A549 (cell line): Measurements from ENCODE around the gene SLC16A3. TPM values are rescaled to one million over a fixed set of nuclear protein-coding genes. Genes with fewer than 3 reads are reported as not detected.

Experiments
- ATAC-seq, 2 experiments: fragments of 200-7000 bp in 1 of 2; fragments of >200 bp in 1 of 2; cut with Nextera tagmentation in 1 of 2; cut with Tn5 transposase in 1 of 2; 3 replicates each; pipeline versions ENCODE4 v1.8.0 to v1.9.1; 2018 to 2020; ENCODE audit warnings: mild to moderate bottlenecking in 1 of 2, moderate library complexity in 1 of 2
- CTCF ChIA-PET: fragments of 300-600 bp; sonication (Branson Sonifier 250); formaldehyde crosslinking; extraction: SDS; loops from one replicate; lab custom pipeline; 2021; ENCODE audit warnings: antibody characterized with exemption, inconsistent platforms; lab: Yijun Ruan, JAX
- POLR2A ChIA-PET: fragments of 350-600 bp; formaldehyde crosslinking; extraction: SDS; loops from one replicate; lab custom pipeline; 2021; ENCODE audit warnings: antibody characterized with exemption, inconsistent platforms; lab: Yijun Ruan, JAX
- DNase-seq, 2 experiments: peaks; one replicate each; pipeline versions ENCODE4 v3.0.0 to v3.0.0-alpha.2; 2011 to 2016; ENCODE audit warnings: low read depth in 1 of 2, low spot score in 1 of 2
- FAIRE-seq: peaks from 2 replicates; lab custom pipeline; 2011; peaks lifted over from hg19 to GRCh38; lab: Jason Lieb, UNC
- H3K27ac ChIP-seq, 2 experiments: fragments of >200 bp; sonication (Bioruptor Twin); formaldehyde crosslinking; 3 replicates each; pipeline ENCODE4 v1.5.1; 2016 to 2017
- H3K4me1 ChIP-seq: fragments of >200 bp; sonication (Bioruptor Twin); formaldehyde crosslinking; 3 replicates; pipeline ENCODE4 v1.6.1; 2016
- H3K4me2 ChIP-seq: fragments of >200 bp; sonication (Bioruptor Twin); formaldehyde crosslinking; 3 replicates; pipeline ENCODE4 v1.6.1; 2016
- H3K4me3 ChIP-seq: fragments of >200 bp; sonication (Bioruptor Twin); formaldehyde crosslinking; 3 replicates; pipeline ENCODE4 v1.5.1; 2016
- H3K9me3 ChIP-seq: fragments of >200 bp; sonication (Bioruptor Twin); formaldehyde crosslinking; 3 replicates; pipeline ENCODE4 v1.6.1; 2016
- CBX2 ChIP-seq: fragments of 200-600 bp; sonication (generic); IDR thresholded peaks from 2 replicates; pipeline ENCODE4 v1.6.1; 2016; ENCODE audit warnings: low read depth, mild to moderate bottlenecking, borderline replicate concordance
- CBX8 ChIP-seq: fragments of 200-600 bp; sonication (generic); IDR thresholded peaks from 2 replicates; pipeline ENCODE4 v1.6.1; 2016
- CHD2 ChIP-seq: fragments of 150-350 bp; IDR thresholded peaks from 2 replicates; pipeline ENCODE4 v1.6.1; 2014; ENCODE audit warnings: low read length; ENCODE audit not compliant: partially characterized antibody
- CHD4 ChIP-seq: fragments of 200-600 bp; sonication (generic); IDR thresholded peaks from 2 replicates; pipeline ENCODE4 v1.6.1; 2016; ENCODE audit warnings: antibody characterized with exemption, mild to moderate bottlenecking, borderline replicate concordance
- EP300 ChIP-seq, 2 experiments: fragments of >200 bp; sonication (Bioruptor Twin); formaldehyde crosslinking; IDR thresholded peaks; 2 replicates in 1 of 2; 3 replicates in 1 of 2; pipeline ENCODE4 v1.6.1; 2016 to 2017
- FOSB ChIP-seq: fragments of 250-450 bp; sonication (Bioruptor Pico); IDR thresholded peaks from 2 replicates; pipeline ENCODE4 v1.5.0; 2020; ENCODE audit warnings: mild to moderate bottlenecking, moderate library complexity
- HEYL ChIP-seq: fragments of 250-450 bp; sonication (Bioruptor Pico); IDR thresholded peaks from 2 replicates; pipeline ENCODE4 v1.8.0; 2021; ENCODE audit warnings: mild to moderate bottlenecking, moderate library complexity
- HOXB13 ChIP-seq: fragments of 250-450 bp; sonication (Bioruptor Pico); IDR thresholded peaks from 2 replicates; pipeline ENCODE4 v1.5.0; 2020; ENCODE audit warnings: low read depth, mild to moderate bottlenecking, moderate library complexity
- HOXB5 ChIP-seq: fragments of 250-450 bp; sonication (Bioruptor Pico); IDR thresholded peaks from 2 replicates; pipeline ENCODE4 v1.5.0; 2020; ENCODE audit warnings: mild to moderate bottlenecking, moderate library complexity
- JUN ChIP-seq, 2 experiments: fragments of >200 bp; sonication (Bioruptor Twin); formaldehyde crosslinking; IDR thresholded peaks; 2 replicates in 1 of 2; 3 replicates in 1 of 2; pipeline ENCODE4 v1.6.1; 2016 to 2017
- KDM5A ChIP-seq: fragments of 200-600 bp; sonication (generic); IDR thresholded peaks from 2 replicates; pipeline ENCODE4 v1.6.1; 2016; ENCODE audit warnings: antibody characterized with exemption, mild to moderate bottlenecking
- MAFK ChIP-seq: fragments of 450-650 bp; IDR thresholded peaks from 2 replicates; pipeline ENCODE4 v1.6.1; 2014; ENCODE audit not compliant: partially characterized antibody
- MAZ ChIP-seq: fragments of 150-350 bp; IDR thresholded peaks from 2 replicates; pipeline ENCODE4 v1.6.1; 2014; ENCODE audit warnings: antibody characterized with exemption, low read depth, low read length, borderline replicate concordance
- NR3C1 ChIP-seq: fragments of >200 bp; sonication (Bioruptor Twin); formaldehyde crosslinking; IDR thresholded peaks from 3 replicates; pipeline ENCODE4 v1.6.1; 2017
- PHF8 ChIP-seq: fragments of 200-600 bp; sonication (generic); IDR thresholded peaks from 2 replicates; pipeline ENCODE4 v1.6.1; 2016; ENCODE audit warnings: low read depth, mild to moderate bottlenecking, antibody characterized with exemption, moderate library complexity, borderline replicate concordance
- POLR2A ChIP-seq: IDR thresholded peaks from 2 replicates; pipeline ENCODE4 v1.6.1; 2012; ENCODE audit warnings: mild to moderate bottlenecking, low read length
- POLR2AphosphoS2 ChIP-seq: conservative IDR thresholded peaks from 2 replicates; pipeline ENCODE4 v1.6.1; 2012; ENCODE audit warnings: low read length, improper control_type of control experiment, inconsistent platforms
- RAD21 ChIP-seq, 2 experiments: fragments of >200 bp in 1 of 2; sonication (Bioruptor Twin) in 1 of 2; formaldehyde crosslinking in 1 of 2; IDR thresholded peaks in 1 of 2; conservative IDR thresholded peaks in 1 of 2; 2 replicates in 1 of 2; 3 replicates in 1 of 2; pipeline ENCODE4 v1.6.1; 2012 to 2018; ENCODE audit warnings: inconsistent platforms in 1 of 2
- RFX5 ChIP-seq: fragments of 450-650 bp; IDR thresholded peaks from 2 replicates; pipeline ENCODE4 v1.7.1; 2014; ENCODE audit warnings: antibody characterized with exemption, mild to moderate bottlenecking, moderate library complexity
- TFCP2L1 ChIP-seq: fragments of 250-450 bp; sonication (Bioruptor Pico); IDR thresholded peaks from 2 replicates; pipeline ENCODE4 v1.5.0; 2021; ENCODE audit warnings: mild to moderate bottlenecking
- ZC3H11A ChIP-seq: fragments of 450-650 bp; IDR thresholded peaks from 2 replicates; pipeline ENCODE4 v1.6.1; 2014; ENCODE audit warnings: antibody characterized with exemption, mild to moderate bottlenecking
- ZSCAN20 ChIP-seq: fragments of 250-450 bp; sonication (Bioruptor Pico); IDR thresholded peaks from 2 replicates; pipeline ENCODE4 v1.8.0; 2022; ENCODE audit warnings: mild to moderate bottlenecking, moderate library complexity
- WGBS: methylation state at CpG from one replicate; pipeline ENCODE4 v1.1.6; 2017; ENCODE audit errors: missing lambda C conversion rate; 5-methylcytosine and 5-hydroxymethylcytosine counted together
- polyA plus RNA-seq, 4 experiments: library from polyadenylated mRNA; depleted of rRNA in 3 of 4; stranded (reverse); fragments of >200 nt; fragmentation: RNase III in 1 of 4; extraction: RNeasy Plus Mini Kit Qiagen cat#74134 plus additional on column Dnase treatment in 1 of 4; gene quantifications; 2 replicates in 3 of 4; 3 replicates in 1 of 4; pipeline ENCODE4 v1.2.3, GENCODE V29; 2011 to 2017
- TF ChIP-seq, protein P1 (sequence below): fragments of >200 bp; sonication (Bioruptor Twin); formaldehyde crosslinking; IDR thresholded peaks from 3 replicates; pipeline ENCODE4 v1.6.1; 2016
- TF ChIP-seq, protein P2 (sequence below): fragments of 250-450 bp; sonication (Bioruptor Pico); IDR thresholded peaks from 2 replicates; pipeline ENCODE4 v1.5.0; 2020; ENCODE audit warnings: low read depth, mild to moderate bottlenecking, moderate library complexity
- TF ChIP-seq, protein P3 (sequence below): fragments of 450-650 bp; IDR thresholded peaks from 2 replicates; pipeline ENCODE4 v1.6.1; 2014; ENCODE audit warnings: antibody characterized with exemption
- TF ChIP-seq, protein P4 (sequence below): fragments of >200 bp; sonication (Bioruptor Twin); formaldehyde crosslinking; IDR thresholded peaks from 3 replicates; pipeline ENCODE4 v1.5.1; 2016

SLC16A3 gene
- polyA plus RNA-seq, 2 of the 4 experiments (the other 2 are of a cell fraction) = 28.6 to 90.9 TPM

DNA sequence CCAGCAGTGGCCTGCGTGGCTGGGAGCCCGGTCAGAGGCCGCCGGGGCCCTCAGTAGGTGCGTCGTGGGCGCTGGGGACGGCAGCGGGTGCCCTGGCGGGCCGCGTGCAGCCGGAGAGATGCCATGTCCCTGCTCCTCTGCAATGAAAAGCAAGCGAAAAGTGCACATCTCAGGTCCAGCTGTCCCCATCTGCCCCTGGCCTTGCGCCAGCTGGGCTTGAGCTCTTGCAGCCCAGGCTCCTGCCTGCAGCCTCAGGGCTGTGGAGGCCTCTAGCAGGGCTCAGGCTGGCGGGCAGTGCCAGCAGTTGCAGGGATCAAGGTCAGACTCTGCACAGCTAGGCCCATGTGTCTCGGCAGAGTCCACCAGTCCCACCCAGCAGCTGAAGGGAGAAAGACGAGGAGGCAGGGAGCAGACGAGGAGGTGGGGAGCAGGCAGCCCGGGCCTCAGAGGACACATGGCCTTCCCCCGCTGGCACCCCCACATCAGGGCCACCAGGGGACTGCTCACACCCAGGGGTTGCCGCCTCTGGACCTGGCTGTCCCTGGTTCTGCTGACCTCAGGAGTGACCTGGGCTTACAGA is 11.2 kb downstream of the SLC16A3 start:
- peaks cover 86% of the 10 kb centered on the region for H3K4me1 ChIP-seq
- ATAC-seq (no peak), FAIRE-seq (no peak), DNase-seq (no peak)
- H3K4me2 ChIP-seq = no peak overlapping the region; the same call in 2 of the 3 replicates
- ChIA-PET POLR2A (no interaction called here), CTCF (interaction anchor here (0.8 to 17.6 kb wide), 9 partner anchors 10 to 209 kb away, joined by 3 to 289 read pairs (median 6); partner anchors contain the start of gene SECTM1)
- TF ChIP-seq HOXB5 (CRISPR knock-in tag) (no peak), HEYL (no peak), ZC3H11A (no peak), NR3C1 (no peak), MAZ (no peak), CHD4 (no peak), HOXB13 (CRISPR knock-in tag) (no peak)
- TF ChIP-seq, protein P1, sequence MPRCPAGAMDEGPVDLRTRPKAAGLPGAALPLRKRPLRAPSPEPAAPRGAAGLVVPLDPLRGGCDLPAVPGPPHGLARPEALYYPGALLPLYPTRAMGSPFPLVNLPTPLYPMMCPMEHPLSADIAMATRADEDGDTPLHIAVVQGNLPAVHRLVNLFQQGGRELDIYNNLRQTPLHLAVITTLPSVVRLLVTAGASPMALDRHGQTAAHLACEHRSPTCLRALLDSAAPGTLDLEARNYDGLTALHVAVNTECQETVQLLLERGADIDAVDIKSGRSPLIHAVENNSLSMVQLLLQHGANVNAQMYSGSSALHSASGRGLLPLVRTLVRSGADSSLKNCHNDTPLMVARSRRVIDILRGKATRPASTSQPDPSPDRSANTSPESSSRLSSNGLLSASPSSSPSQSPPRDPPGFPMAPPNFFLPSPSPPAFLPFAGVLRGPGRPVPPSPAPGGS = no peak
- H3K27ac ChIP-seq = peak overlapping the region; percentile 76 to 84; a peak in 4 of 6 replicates
- H3K4me3 ChIP-seq = no peak overlapping the region
- 87% methylated on average over 21 of the region's 22 CpGs for WGBS
- H3K9me3 ChIP-seq = no peaks in the 10 kb centered on the region

DNA sequence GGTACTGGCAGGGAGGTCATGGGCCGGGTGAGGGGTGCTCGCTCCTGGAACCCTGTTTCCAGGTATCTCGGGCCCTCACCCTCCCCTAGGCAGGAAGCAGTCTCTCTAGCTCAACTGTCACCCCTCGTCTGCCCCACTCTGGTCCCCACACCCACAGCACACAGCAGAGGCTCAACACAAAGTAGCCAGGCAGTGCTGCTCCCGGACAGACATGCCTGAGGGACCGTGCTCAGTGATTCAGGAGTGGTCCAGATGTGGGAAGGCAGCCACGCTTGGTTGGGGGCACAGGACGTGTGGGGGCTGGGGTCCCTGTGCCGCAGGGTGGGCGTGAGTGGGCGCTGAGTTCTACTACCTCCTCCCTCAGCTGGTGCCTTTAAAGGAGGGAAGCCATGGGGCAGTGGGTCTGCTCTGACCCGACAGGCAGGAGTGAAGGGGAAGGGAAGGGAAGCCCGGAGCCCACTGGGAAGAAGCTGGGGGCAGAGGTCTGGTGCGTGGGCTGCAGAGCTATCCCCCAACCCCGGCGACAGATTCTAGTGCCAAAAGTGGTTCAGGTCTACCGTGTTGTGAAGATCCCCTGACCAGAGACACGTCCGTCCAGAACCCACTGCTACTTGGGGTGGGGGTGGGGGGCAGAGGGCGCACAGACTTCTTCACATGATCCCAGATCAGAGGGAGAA is 11.8 kb downstream of the SLC16A3 start:
- no peak for DNase-seq
- ChIA-PET CTCF (interaction anchor here (0.8 to 17.6 kb wide), 11 partner anchors 8 to 210 kb away, joined by 3 to 289 read pairs (median 6); partner anchors contain the start of gene SECTM1), POLR2A (interaction anchor here (1.1 to 3.2 kb wide), 3 partner anchors 27 to 52 kb away, joined by 3 to 24 read pairs (median 5); partner anchors contain the start of gene CSNK1D)
- peak; percentile 75; the same call in 1 of the 2 replicates for TF ChIP-seq POLR2AphosphoS2
- no peak for TF ChIP-seq EP300 (IDR thresholded peaks at IDR 0.05)
- no peak for FAIRE-seq
- ATAC-seq = no peak
- no peak overlapping the region for H3K4me3 ChIP-seq
- H3K27ac ChIP-seq = peak overlapping the region; percentile 76 to 84
- no peaks in the 10 kb centered on the region for H3K9me3 ChIP-seq
- peaks cover 82% of the 10 kb centered on the region for H3K4me1 ChIP-seq
- WGBS = 83% methylated on average over 17 of the region's 20 CpGs
- peak overlapping the region; percentile 42 for H3K4me2 ChIP-seq

DNA sequence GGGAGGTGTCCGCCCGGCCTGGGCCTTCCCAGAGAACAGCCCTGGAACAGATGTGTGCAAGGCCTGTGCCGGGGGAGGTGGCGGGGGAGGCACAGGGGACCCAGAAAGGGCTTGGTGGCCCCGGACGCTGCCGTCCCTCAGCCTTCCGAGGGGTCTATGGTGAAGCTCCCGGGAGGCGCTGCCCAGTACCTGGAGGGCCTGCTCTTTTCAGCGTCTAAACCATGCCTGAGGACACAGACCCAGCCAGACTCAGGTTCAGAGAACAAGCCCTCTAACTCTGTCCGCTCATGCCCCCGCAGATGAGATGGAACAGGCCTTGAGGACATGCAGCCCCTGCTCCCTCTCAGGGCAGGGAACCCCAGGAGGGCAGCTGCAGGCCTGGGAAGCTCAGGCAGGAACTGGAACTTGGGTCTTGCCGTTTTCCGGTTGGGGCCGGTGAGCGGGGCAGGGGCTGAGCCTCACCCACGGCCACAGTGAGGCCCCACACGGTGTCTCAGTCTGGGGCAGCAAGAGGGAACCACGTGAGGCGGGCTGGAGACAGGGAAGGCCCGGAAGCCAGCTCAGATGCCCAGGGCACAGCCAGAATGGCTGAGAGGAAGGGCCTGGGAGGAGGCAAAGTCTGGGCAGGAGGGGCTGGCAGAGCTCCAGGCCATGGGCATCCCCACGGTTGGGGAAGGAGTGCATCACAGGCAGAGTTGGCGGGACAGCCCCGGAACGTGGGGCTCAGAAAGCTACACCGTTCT is 12.5 kb downstream of the SLC16A3 start:
- Histone ChIP-seq H3K4me3 (no peak overlapping the region), H3K4me1 (peaks cover 82% of the 10 kb centered on the region), H3K27ac (peak overlapping the region; percentile 76 to 84), H3K9me3 (no peaks in the 10 kb centered on the region), H3K4me2 (peak overlapping the region; percentile 42)
- WGBS = 53% methylated on average over 23 of the region's 27 CpGs
- ChIA-PET POLR2A (interaction anchor here (1.1 to 3.2 kb wide), 5 partner anchors 10 to 51 kb away, joined by 3 to 24 read pairs (median 5); partner anchors contain the start of gene CSNK1D), CTCF (interaction anchor here (1.0 to 17.6 kb wide), 18 partner anchors 9 to 172 kb away, joined by 3 to 289 read pairs (median 5); partner anchors contain the start of genes SECTM1 and SLC16A3)
- ATAC-seq (peak; percentile 21 to 34; a peak in 5 of 6 replicates), DNase-seq (peak in 1 of 2 experiments; percentile 74), FAIRE-seq (no peak)
- TF ChIP-seq EP300 (IDR thresholded peaks at IDR 0.05) = no peak
- TF ChIP-seq JUN (IDR thresholded peaks at IDR 0.05) = peak in 1 of 2 experiments; percentile 25; a peak in 3 of 5 replicates
- no peak for TF ChIP-seq HOXB5 (CRISPR knock-in tag)
- TF ChIP-seq ZC3H11A = no peak
- TF ChIP-seq POLR2A = no peak
- no peak for TF ChIP-seq RAD21 (conservative IDR thresholded peaks at IDR 0.05 in 1 of 2, IDR thresholded peaks at IDR 0.05 in 1 of 2)
- no peak for TF ChIP-seq ZSCAN20
- TF ChIP-seq POLR2AphosphoS2 = 0 out of 2 replicates have a peak, but pooled peaks have one; percentile 79
- TF ChIP-seq, protein P2, sequence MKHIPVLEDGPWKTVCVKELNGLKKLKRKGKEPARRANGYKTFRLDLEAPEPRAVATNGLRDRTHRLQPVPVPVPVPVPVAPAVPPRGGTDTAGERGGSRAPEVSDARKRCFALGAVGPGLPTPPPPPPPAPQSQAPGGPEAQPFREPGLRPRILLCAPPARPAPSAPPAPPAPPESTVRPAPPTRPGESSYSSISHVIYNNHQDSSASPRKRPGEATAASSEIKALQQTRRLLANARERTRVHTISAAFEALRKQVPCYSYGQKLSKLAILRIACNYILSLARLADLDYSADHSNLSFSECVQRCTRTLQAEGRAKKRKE (CRISPR knock-in tag) = no peak
- TF ChIP-seq CHD2 = no peak
- TF ChIP-seq KDM5A = no peak
- TF ChIP-seq, protein P3, sequence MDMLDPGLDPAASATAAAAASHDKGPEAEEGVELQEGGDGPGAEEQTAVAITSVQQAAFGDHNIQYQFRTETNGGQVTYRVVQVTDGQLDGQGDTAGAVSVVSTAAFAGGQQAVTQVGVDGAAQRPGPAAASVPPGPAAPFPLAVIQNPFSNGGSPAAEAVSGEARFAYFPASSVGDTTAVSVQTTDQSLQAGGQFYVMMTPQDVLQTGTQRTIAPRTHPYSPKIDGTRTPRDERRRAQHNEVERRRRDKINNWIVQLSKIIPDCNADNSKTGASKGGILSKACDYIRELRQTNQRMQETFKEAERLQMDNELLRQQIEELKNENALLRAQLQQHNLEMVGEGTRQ = peak; percentile 71
- TF ChIP-seq, protein P4, sequence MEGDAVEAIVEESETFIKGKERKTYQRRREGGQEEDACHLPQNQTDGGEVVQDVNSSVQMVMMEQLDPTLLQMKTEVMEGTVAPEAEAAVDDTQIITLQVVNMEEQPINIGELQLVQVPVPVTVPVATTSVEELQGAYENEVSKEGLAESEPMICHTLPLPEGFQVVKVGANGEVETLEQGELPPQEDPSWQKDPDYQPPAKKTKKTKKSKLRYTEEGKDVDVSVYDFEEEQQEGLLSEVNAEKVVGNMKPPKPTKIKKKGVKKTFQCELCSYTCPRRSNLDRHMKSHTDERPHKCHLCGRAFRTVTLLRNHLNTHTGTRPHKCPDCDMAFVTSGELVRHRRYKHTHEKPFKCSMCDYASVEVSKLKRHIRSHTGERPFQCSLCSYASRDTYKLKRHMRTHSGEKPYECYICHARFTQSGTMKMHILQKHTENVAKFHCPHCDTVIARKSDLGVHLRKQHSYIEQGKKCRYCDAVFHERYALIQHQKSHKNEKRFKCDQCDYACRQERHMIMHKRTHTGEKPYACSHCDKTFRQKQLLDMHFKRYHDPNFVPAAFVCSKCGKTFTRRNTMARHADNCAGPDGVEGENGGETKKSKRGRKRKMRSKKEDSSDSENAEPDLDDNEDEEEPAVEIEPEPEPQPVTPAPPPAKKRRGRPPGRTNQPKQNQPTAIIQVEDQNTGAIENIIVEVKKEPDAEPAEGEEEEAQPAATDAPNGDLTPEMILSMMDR = no peak
- no peak for TF ChIP-seq FOSB (CRISPR knock-in tag)
- TF ChIP-seq MAZ = no peak
- peak; percentile 43; the same call in 1 of the 2 replicates for TF ChIP-seq TFCP2L1 (CRISPR knock-in tag)
- no peak for TF ChIP-seq MAFK
- no peak for TF ChIP-seq PHF8
- TF ChIP-seq CBX8 = no peak
- no peak for TF ChIP-seq CBX2
- TF ChIP-seq RFX5 = no peak
- no peak for TF ChIP-seq HOXB13 (CRISPR knock-in tag)
